ENCODE data around the gene TIGAR.

The TIGAR gene

GRCh38 chr12:4307593-4308333 lies 13.2 kb upstream of the TIGAR start:
- peak in 1 of 2 donors; percentile 34 for DNase-seq

GRCh38 chr12:4308334-4308950 lies 12.6 kb upstream of the TIGAR start:
- DNase-seq: no peak

GRCh38 chr12:4311776-4312175 lies 9.2 kb upstream of the TIGAR start:
- DNase-seq: no peak

- no peak for DNase-seq
Measured at GRCh38 chr12:4312251-4312650, 8.8 kb upstream of the TIGAR start.

GRCh38 chr12:4320497-4320852 lies 538 bp upstream of the TIGAR start:
- DNase-seq: no peak

- no peak for DNase-seq
Measured at GRCh38 chr12:4322726-4323125, 1.7 kb downstream of the TIGAR start.

GRCh38 chr12:4323396-4323795 lies 2.4 kb downstream of the TIGAR start:
- DNase-seq: no peak

GRCh38 chr12:4324366-4324765 lies 3.4 kb downstream of the TIGAR start:
- no peak for DNase-seq

GRCh38 chr12:4325966-4326365 lies 5.0 kb downstream of the TIGAR start:
- DNase-seq: no peak

GRCh38 chr12:4327293-4327692 lies 6.3 kb downstream of the TIGAR start:
- no peak for DNase-seq

GRCh38 chr12:4330203-4330602 lies 9.2 kb downstream of the TIGAR start:
- no peak for DNase-seq

GRCh38 chr12:4331221-4331620 lies 10.2 kb downstream of the TIGAR start:
- no peak for DNase-seq

- no peak for DNase-seq
Measured at GRCh38 chr12:4331842-4332241, 10.8 kb downstream of the TIGAR start.

- DNase-seq: no peak
Measured at GRCh38 chr12:4346931-4347330, 25.9 kb downstream of the TIGAR start.

- DNase-seq: peak; percentile 31 to 51
Measured at GRCh38 chr12:4353785-4354208, 32.8 kb downstream of the TIGAR start.

GRCh38 chr12:4355156-4356040 lies 34.4 kb downstream of the TIGAR start:
- DNase-seq: no peak

GRCh38 chr12:4356041-4356327 lies 35.0 kb downstream of the TIGAR start:
- DNase-seq: peak; percentile 23 to 38

- no peak for DNase-seq
Measured at GRCh38 chr12:4366090-4366489, 45.1 kb downstream of the TIGAR start.

GRCh38 chr12:4369548-4369947 lies 48.5 kb downstream of the TIGAR start:
- no peak for DNase-seq

GRCh38 chr12:4370265-4370664 lies 49.3 kb downstream of the TIGAR start:
- DNase-seq: no peak

GRCh38 chr12:4372653-4373052 lies 51.6 kb downstream of the TIGAR start:
- no peak for DNase-seq

- no peak for DNase-seq
Measured at GRCh38 chr12:4375449-4375848, 54.4 kb downstream of the TIGAR start.

- no peak for DNase-seq
Measured at GRCh38 chr12:4378772-4379171, 57.8 kb downstream of the TIGAR start.

GRCh38 chr12:4379405-4379804 lies 58.4 kb downstream of the TIGAR start, which contains the start of gene FGF23:
FGF23 (minus strand) TSS chr12:4379712; CDS start chr12:4379582, 130 bp downstream.
- no peak for DNase-seq
